GM12878 (cell line): Measurements from ENCODE around the gene IRF1. TPM values are rescaled to one million over a fixed set of nuclear protein-coding genes. Genes with fewer than 3 reads are reported as not detected.

Source experiments
- ATAC-seq: fragments of 200-7000 bp; cut with Tn5 transposase; 3 replicates; pipeline ENCODE4 v1.9.1; 2020; ENCODE audit warnings: mild to moderate bottlenecking, moderate library complexity
- BruUV-seq: library from RNA; stranded (reverse); fragments of 400-500 nt; replicated peaks from 2 replicates; lab custom pipeline; 2021; lab: Mats Ljungman, UMichigan
- CTCF ChIA-PET: fragments of 300-600 bp; sonication (Branson Sonifier 250); formaldehyde crosslinking; extraction: SDS; loops from one replicate; lab custom pipeline; 2021; ENCODE audit warnings: inconsistent platforms; lab: Yijun Ruan, JAX
- POLR2A ChIA-PET: fragments of 350-600 bp; formaldehyde crosslinking; extraction: SDS; loops from one replicate; lab custom pipeline; 2021; ENCODE audit warnings: inconsistent platforms; lab: Charles Lee
- RAD21 ChIA-PET: fragments of 300-600 bp; sonication (Branson Sonifier 250); formaldehyde crosslinking; loops from one replicate; lab custom pipeline; 2023; ENCODE audit warnings: antibody characterized with exemption; ENCODE audit not compliant: unreplicated experiment; lab: Charles Lee
- SMC1A ChIA-PET: fragments of 300-600 bp; sonication (Branson Sonifier 250); formaldehyde crosslinking; loops from one replicate; lab custom pipeline; 2023; ENCODE audit not compliant: unreplicated experiment, uncharacterized antibody; lab: Charles Lee
- DNase-seq: peaks from one replicate; pipeline ENCODE4 v3.0.0-alpha.2; 2011; ENCODE audit warnings: low read depth, low spot score
- FAIRE-seq: peaks from 3 replicates; lab custom pipeline; 2011; peaks lifted over from hg19 to GRCh38; lab: Jason Lieb, UNC
- H2AFZ ChIP-seq: 2 replicates; pipeline ENCODE4 v1.6.0; 2011; ENCODE audit warnings: low read depth, low read length, control low read depth; ENCODE audit not compliant: control insufficient read depth
- H3K27ac ChIP-seq: 2 replicates; pipeline ENCODE4 v1.5.1; 2011; ENCODE audit warnings: control low read depth; ENCODE audit not compliant: control insufficient read depth, insufficient read depth
- H3K27me3 ChIP-seq, 2 experiments: replicated peaks in 1 of 2; 2 replicates each; pipeline versions ENCODE4 v1.6.0 to v1.6.1; 2011; ENCODE audit warnings: low read length in 1 of 2; ENCODE audit not compliant: control insufficient read depth in 2 of 2, insufficient read depth in 2 of 2
- H3K36me3 ChIP-seq, 2 experiments: 2 replicates each; pipeline ENCODE4 v1.5.1; 2011; ENCODE audit warnings: low read length in 1 of 2; ENCODE audit not compliant: control insufficient read depth in 2 of 2, insufficient read depth in 2 of 2
- H3K4me1 ChIP-seq: 2 replicates; pipeline ENCODE4 v1.6.1; 2011; ENCODE audit warnings: mild to moderate bottlenecking, low read length, moderate library complexity, mixed read lengths; ENCODE audit not compliant: control insufficient read depth, insufficient read depth
- H3K4me2 ChIP-seq: 2 replicates; pipeline ENCODE4 v1.6.0; 2011; ENCODE audit warnings: control low read depth; ENCODE audit not compliant: control insufficient read depth, insufficient read depth
- H3K4me3 ChIP-seq: fragments of 200-600 bp; sonication (generic); 2 replicates; pipeline ENCODE4 v1.5.1; 2016
- H3K79me2 ChIP-seq: 2 replicates; pipeline ENCODE4 v1.6.0; 2011; ENCODE audit warnings: low read length; ENCODE audit not compliant: control insufficient read depth, insufficient read depth
- H3K9ac ChIP-seq: 2 replicates; pipeline ENCODE4 v1.8.0; 2011; ENCODE audit warnings: low read length, control low read depth, mixed read lengths; ENCODE audit not compliant: control insufficient read depth, insufficient read depth
- H3K9me3 ChIP-seq: replicated peaks from 3 replicates; pipeline ENCODE4 v1.5.1; 2011; ENCODE audit warnings: mild to moderate bottlenecking, low read length; ENCODE audit not compliant: control insufficient read depth, insufficient read depth
- H4K20me1 ChIP-seq: 2 replicates; pipeline ENCODE4 v1.6.0; 2011; ENCODE audit not compliant: control insufficient read depth, insufficient read depth
- CREB1 ChIP-seq: IDR thresholded peaks from 2 replicates; pipeline ENCODE4 v1.6.1; 2012; ENCODE audit warnings: low read depth, mild to moderate bottlenecking, inconsistent platforms
- FOXM1 ChIP-seq: IDR thresholded peaks from 2 replicates; pipeline ENCODE4 v1.6.1; 2012; ENCODE audit warnings: low read depth, mild to moderate bottlenecking, inconsistent platforms, low read length, moderate library complexity
- HDAC6 ChIP-seq: fragments of 200-600 bp; sonication (generic); IDR thresholded peaks from one replicate; pipeline ENCODE4 v1.8.0; 2017; ENCODE audit warnings: antibody characterized with exemption; ENCODE audit not compliant: unreplicated experiment
- KLF5 ChIP-seq: fragments of 450-650 bp; IDR thresholded peaks from 2 replicates; pipeline ENCODE4 v1.6.1; 2014; ENCODE audit warnings: mild to moderate bottlenecking; ENCODE audit not compliant: partially characterized antibody
- MEF2B ChIP-seq: fragments of 450-650 bp; IDR thresholded peaks from 2 replicates; pipeline ENCODE4 v1.6.1; 2018; ENCODE audit warnings: mild to moderate bottlenecking, moderate library complexity; ENCODE audit not compliant: partially characterized antibody, poor library complexity, severe bottlenecking
- MYC ChIP-seq: IDR thresholded peaks from 2 replicates; pipeline ENCODE4 v1.6.1; 2011; ENCODE audit warnings: mild to moderate bottlenecking, low read length, moderate library complexity, inconsistent platforms; ENCODE audit not compliant: insufficient read depth, insufficient replicate concordance, insufficient read length, severe bottlenecking
- NFIC ChIP-seq: IDR thresholded peaks from 2 replicates; pipeline ENCODE4 v1.6.1; 2012; ENCODE audit warnings: low read depth, mild to moderate bottlenecking, inconsistent platforms, low read length, moderate library complexity
- NFXL1 ChIP-seq: fragments of 450-650 bp; IDR thresholded peaks from 2 replicates; pipeline ENCODE4 v1.6.1; 2017; ENCODE audit warnings: antibody characterized with exemption, mild to moderate bottlenecking, borderline replicate concordance
- NFYA ChIP-seq: IDR thresholded peaks from 2 replicates; pipeline ENCODE4 v1.6.1; 2011; ENCODE audit warnings: low read depth, mild to moderate bottlenecking, low read length, improper control_type of control experiment, borderline replicate concordance
- PML ChIP-seq: IDR thresholded peaks from 2 replicates; pipeline ENCODE4 v1.6.1; 2012; ENCODE audit warnings: low read length, inconsistent platforms
- POLR2A ChIP-seq: IDR thresholded peaks from 2 replicates; pipeline ENCODE4 v1.6.1; 2011; ENCODE audit warnings: low read depth, mild to moderate bottlenecking, low read length
- POLR2AphosphoS5 ChIP-seq: IDR thresholded peaks from 2 replicates; pipeline ENCODE4 v1.6.1; 2011; ENCODE audit warnings: mild to moderate bottlenecking, low read length, inconsistent platforms
- SMAD5 ChIP-seq: IDR thresholded peaks from 2 replicates; pipeline ENCODE4 v1.6.1; 2016; ENCODE audit warnings: antibody characterized with exemption, low read depth
- WRNIP1 ChIP-seq: IDR thresholded peaks from 2 replicates; pipeline ENCODE4 v1.6.1; 2011; ENCODE audit warnings: low read depth, low read length, improper control_type of control experiment, borderline replicate concordance
- YY1 ChIP-seq: IDR thresholded peaks from 2 replicates; pipeline ENCODE4 v1.6.1; 2011; ENCODE audit warnings: low read depth, mild to moderate bottlenecking, low read length
- ZBED1 ChIP-seq: IDR thresholded peaks from 2 replicates; pipeline ENCODE4 v1.6.1; 2016; ENCODE audit warnings: borderline replicate concordance
- ZNF217 ChIP-seq: fragments of 450-650 bp; IDR thresholded peaks from 2 replicates; pipeline ENCODE4 v1.6.1; 2017; ENCODE audit warnings: antibody characterized with exemption, mild to moderate bottlenecking
- ZZZ3 ChIP-seq: IDR thresholded peaks from 2 replicates; pipeline ENCODE4 v1.6.1; 2011; ENCODE audit warnings: low read depth; ENCODE audit not compliant: control insufficient read depth, insufficient read length
- WGBS: methylation state at CpG from one replicate; pipeline ENCODE4 v1.1.6; 2016; ENCODE audit warnings: low lambda C conversion rate; ENCODE audit not compliant: insufficient replicate concordance, insufficient coverage; ENCODE audit errors: missing lambda C conversion rate; 5-methylcytosine and 5-hydroxymethylcytosine counted together
- in situ Hi-C: fragments of 300-500 bp; cut with MboI; formaldehyde crosslinking; loops from 9 replicates; pipeline ENCODE4 v1.14.3; 2018; ENCODE audit warnings: mixed read lengths
- intact Hi-C: fragments of 100-400 bp; cut with micrococcal nuclease; formaldehyde crosslinking; loops from one replicate; pipeline ENCODE4 v1.14.2; 2022; ENCODE audit not compliant: unreplicated experiment
- polyA plus RNA-seq, 11 experiments: library from polyadenylated mRNA; depleted of rRNA in 4 of 11; unstranded in 6 of 11; stranded (reverse) in 5 of 11; fragments of >200 nt; fragmentation: Nextera tagmentation in 4 of 11; fragmentation: Illumina TruSeq in 1 of 11; extraction: Ambion mirVana in 4 of 11; extraction: Trizol in 1 of 11; gene quantifications; 1 replicate in 1 of 11; 2 replicates in 10 of 11; pipeline versions ENCODE4 v1.2.1 to v1.2.3, GENCODE V29; 2011 to 2016; ENCODE audit warnings: inconsistent platforms in 2 of 11, missing spikeins in 2 of 11, low read depth in 1 of 11
- total RNA-seq, 4 experiments: library from RNA; depleted of rRNA in 3 of 4; stranded (reverse); fragments of >200 nt in 3 of 4; fragmentation: Illumina TruSeq in 1 of 4; extraction: Trizol in 1 of 4; gene quantifications; 2 replicates each; pipeline versions ENCODE4 v1.2.1 to v1.2.3, GENCODE V29; 2013 to 2021
- TF ChIP-seq, protein P1 (sequence below): IDR thresholded peaks from 2 replicates; pipeline ENCODE4 v1.6.1; 2012; ENCODE audit warnings: low read length, inconsistent platforms
- TF ChIP-seq, protein P2 (sequence below): IDR thresholded peaks from 2 replicates; pipeline ENCODE4 v1.6.1; 2011; ENCODE audit warnings: borderline replicate concordance, low read depth, mild to moderate bottlenecking, moderate library complexity, low read length; ENCODE audit not compliant: insufficient read depth, poor library complexity, severe bottlenecking

Gene IRF1
- total and polyA plus RNA-seq, 10 of the 15 experiments (the other 5 are each of a cell fraction or from before 2014, with no cell fraction given) = 6.9 to 68.0 (median 49.6) TPM

DNA sequence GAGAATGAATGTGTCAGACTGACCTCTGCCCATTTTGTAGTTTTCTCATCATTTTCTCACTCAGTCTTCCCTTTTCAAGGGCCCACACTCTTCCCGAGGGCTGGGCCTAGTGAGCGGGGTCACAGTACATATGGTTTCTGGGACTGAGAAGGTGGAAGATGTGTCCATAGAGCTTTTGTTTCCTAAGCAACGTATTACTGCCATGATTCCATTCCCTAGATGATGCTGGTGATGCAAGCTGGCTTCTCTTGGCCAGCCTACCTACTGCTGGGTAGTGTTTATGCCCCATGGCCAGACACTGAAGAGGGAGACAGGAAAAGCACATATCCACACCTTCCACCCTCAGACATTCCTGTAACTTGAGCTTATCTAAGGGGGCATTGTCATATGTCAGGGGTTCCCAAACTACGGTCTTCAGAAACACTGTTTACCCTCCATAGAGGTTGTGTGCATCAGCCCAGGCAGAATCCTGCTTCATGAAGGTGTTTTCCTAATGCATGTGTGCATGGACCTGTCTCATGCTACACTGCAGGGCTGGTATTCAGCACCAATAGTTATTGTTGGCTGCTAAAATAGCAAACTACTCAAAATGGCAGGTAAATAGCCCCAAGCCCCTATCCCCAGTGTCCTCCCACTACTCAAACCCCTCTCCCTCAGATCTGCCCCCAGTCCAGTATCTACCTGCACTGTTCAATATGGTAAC is 9.5 kb downstream of the IRF1 start:
- H4K20me1 ChIP-seq = peaks cover 13% of the 10 kb centered on the region
- H3K9me3 ChIP-seq = no peaks in the 10 kb centered on the region
- ChIA-PET POLR2A (interaction anchor here (0.7 to 24.5 kb wide), 10 partner anchors 8 to 91 kb away, joined by 3 to 389 read pairs (median 18); partner anchors contain the start of gene IRF1), SMC1A (interaction anchor here (0.5 to 5.7 kb wide), 8 partner anchors 9 to 300 kb away, joined by 3 to 63 read pairs (median 24); partner anchors contain the start of gene IRF1), RAD21 (interaction anchor here (0.7 to 27.2 kb wide), 9 partner anchors 10 to 65 kb away, joined by 3 to 453 read pairs (median 5); no protein-coding TSS in a partner anchor), CTCF (interaction anchor here (0.7 to 5.7 kb wide), 8 partner anchors 8 to 94 kb away, joined by 4 to 40 read pairs (median 12); partner anchors contain the start of gene IRF1)
- H2AFZ ChIP-seq = no peak overlapping the region
- peaks cover 38% of the 10 kb centered on the region for H3K4me1 ChIP-seq
- peaks cover 26 to 27% of the 10 kb centered on the region in 2 experiments for H3K36me3 ChIP-seq
- BruUV-seq = no TSS peak
- ATAC-seq (peak; percentile 8), FAIRE-seq (no peak), DNase-seq (no peak)
- WGBS = 62% methylated on average over 4 of the region's 4 CpGs
- no peaks in the 10 kb centered on the region for H3K27me3 ChIP-seq
- in situ Hi-C loops = no loop called here
- H3K4me2 ChIP-seq = no peak overlapping the region
- H3K79me2 ChIP-seq = peaks cover 19% of the 10 kb centered on the region
- intact Hi-C loops = no loop called here
- no peak overlapping the region for H3K4me3 ChIP-seq
- H3K9ac ChIP-seq = no peak overlapping the region
- no peak overlapping the region; the same call in 1 of the 2 replicates for H3K27ac ChIP-seq
- TF ChIP-seq POLR2A = peak; percentile 52
- no peak for TF ChIP-seq MEF2B
- TF ChIP-seq SMAD5 = 0 out of 2 replicates have a peak, but pooled peaks have one; percentile 49
- no peak for TF ChIP-seq MYC
- no peak for TF ChIP-seq NFYA
- no peak for TF ChIP-seq KLF5
- TF ChIP-seq PML = peak; percentile 63; the same call in 1 of the 2 replicates
- no peak for TF ChIP-seq NFXL1
- TF ChIP-seq ZBED1 = peak; percentile 41; the same call in 1 of the 2 replicates
- TF ChIP-seq CREB1 = 0 out of 2 replicates have a peak, but pooled peaks have one; percentile 6
- TF ChIP-seq FOXM1 = 0 out of 2 replicates have a peak, but pooled peaks have one; percentile 17
- TF ChIP-seq WRNIP1 = no peak
- TF ChIP-seq, protein P1, sequence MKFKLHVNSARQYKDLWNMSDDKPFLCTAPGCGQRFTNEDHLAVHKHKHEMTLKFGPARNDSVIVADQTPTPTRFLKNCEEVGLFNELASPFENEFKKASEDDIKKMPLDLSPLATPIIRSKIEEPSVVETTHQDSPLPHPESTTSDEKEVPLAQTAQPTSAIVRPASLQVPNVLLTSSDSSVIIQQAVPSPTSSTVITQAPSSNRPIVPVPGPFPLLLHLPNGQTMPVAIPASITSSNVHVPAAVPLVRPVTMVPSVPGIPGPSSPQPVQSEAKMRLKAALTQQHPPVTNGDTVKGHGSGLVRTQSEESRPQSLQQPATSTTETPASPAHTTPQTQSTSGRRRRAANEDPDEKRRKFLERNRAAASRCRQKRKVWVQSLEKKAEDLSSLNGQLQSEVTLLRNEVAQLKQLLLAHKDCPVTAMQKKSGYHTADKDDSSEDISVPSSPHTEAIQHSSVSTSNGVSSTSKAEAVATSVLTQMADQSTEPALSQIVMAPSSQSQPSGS = peak; percentile 21; the same call in 1 of the 2 replicates
- TF ChIP-seq, protein P2, sequence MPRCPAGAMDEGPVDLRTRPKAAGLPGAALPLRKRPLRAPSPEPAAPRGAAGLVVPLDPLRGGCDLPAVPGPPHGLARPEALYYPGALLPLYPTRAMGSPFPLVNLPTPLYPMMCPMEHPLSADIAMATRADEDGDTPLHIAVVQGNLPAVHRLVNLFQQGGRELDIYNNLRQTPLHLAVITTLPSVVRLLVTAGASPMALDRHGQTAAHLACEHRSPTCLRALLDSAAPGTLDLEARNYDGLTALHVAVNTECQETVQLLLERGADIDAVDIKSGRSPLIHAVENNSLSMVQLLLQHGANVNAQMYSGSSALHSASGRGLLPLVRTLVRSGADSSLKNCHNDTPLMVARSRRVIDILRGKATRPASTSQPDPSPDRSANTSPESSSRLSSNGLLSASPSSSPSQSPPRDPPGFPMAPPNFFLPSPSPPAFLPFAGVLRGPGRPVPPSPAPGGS = peak; percentile 35
- 0 out of 2 replicates have a peak, but pooled peaks have one; percentile 7 for TF ChIP-seq NFIC
- TF ChIP-seq ZNF217 = no peak
- TF ChIP-seq YY1 = no peak
- TF ChIP-seq HDAC6 = peak; percentile 35
- TF ChIP-seq POLR2AphosphoS5 = peak; percentile 83
- TF ChIP-seq ZZZ3 = no peak
